ENCODE results near the gene EPB41L1. TPM values are rescaled to one million over a fixed set of nuclear protein-coding genes. Genes with fewer than 3 reads are reported as not detected.

The EPB41L1 gene
- total RNA-seq, 1 experiment from 2014 or later, result 134 TPM

- Histone ChIP-seq H3K9me2 (ENCODE audit: insufficient read depth) (no peaks in the 10 kb centered on the region), H3K36me3 (ENCODE audit: low read depth) (no peaks in the 10 kb centered on the region), H3K27ac (no peak overlapping the region), H2AFZ (no peak overlapping the region), H3K27me3 (ENCODE audit: insufficient read depth, low read depth) (no peaks in the 10 kb centered on the region), H3K79me2 (ENCODE audit: low read depth) (no peaks in the 10 kb centered on the region), H3F3A (ENCODE audit: insufficient read depth, low read depth) (no peaks in the 10 kb centered on the region; the same call in 1 of the 2 replicates), H3K9me3 (ENCODE audit: insufficient read depth, low read depth) (no peaks in the 10 kb centered on the region), H4K20me1 (ENCODE audit: insufficient read depth) (no peaks in the 10 kb centered on the region), H3K4me1 (replicated peaks; ENCODE audit: insufficient read depth) (no peaks in the 10 kb centered on the region), H3K4me2 (no peak overlapping the region), H3K4me3 (no peak overlapping the region)
- DNase-seq, result no peak
- CTCF ChIA-PET, result no interaction called here
- no TSS peak for BruUV-seq (replicated peaks)
- POLR2A ChIA-PET (ENCODE audit: unreplicated experiment), result no interaction called here
- intact Hi-C loops (cut with micrococcal nuclease; ENCODE audit: unreplicated experiment), result loop anchor here (10.0 kb wide), 1 partner anchor 704 kb away; no protein-coding TSS in a partner anchor
- TF ChIP-seq EZH2 (IDR thresholded peaks at IDR 0.05; ENCODE audit: low read depth), result no peak
- no peak for TF ChIP-seq CTCF (conservative IDR thresholded peaks at IDR 0.05)
Measured at GRCh38 chr20:36210436-36211021, 56.0 kb downstream of the EPB41L1 start.

- no peaks in the 10 kb centered on the region; the same call in 1 of the 2 replicates for H3F3A ChIP-seq (ENCODE audit: insufficient read depth, low read depth)
- no peaks in the 10 kb centered on the region for H3K4me1 ChIP-seq (replicated peaks; ENCODE audit: insufficient read depth)
- no peaks in the 10 kb centered on the region for H4K20me1 ChIP-seq (ENCODE audit: insufficient read depth)
- H3K36me3 ChIP-seq (ENCODE audit: low read depth), result no peaks in the 10 kb centered on the region
- BruUV-seq (replicated peaks), result no TSS peak
- no peak overlapping the region for H3K4me3 ChIP-seq
- no peak overlapping the region for H2AFZ ChIP-seq
- H3K9me2 ChIP-seq (ENCODE audit: insufficient read depth), result no peaks in the 10 kb centered on the region
- TF ChIP-seq EZH2 (IDR thresholded peaks at IDR 0.05; ENCODE audit: low read depth) (no peak), CTCF (conservative IDR thresholded peaks at IDR 0.05) (no peak)
- intact Hi-C loops (cut with micrococcal nuclease; ENCODE audit: unreplicated experiment), result loop anchor here (10.0 kb wide), 1 partner anchor 701 kb away; no protein-coding TSS in a partner anchor
- no peaks in the 10 kb centered on the region for H3K79me2 ChIP-seq (ENCODE audit: low read depth)
- no peak for DNase-seq
- no peaks in the 10 kb centered on the region for H3K9me3 ChIP-seq (ENCODE audit: insufficient read depth, low read depth)
- ChIA-PET POLR2A (ENCODE audit: unreplicated experiment) (no interaction called here), CTCF (interaction anchor here (1.0 to 1.3 kb wide), 2 partner anchors 11 kb away, joined by 4 to 10 read pairs; no protein-coding TSS in a partner anchor)
- no peak overlapping the region for H3K4me2 ChIP-seq
- H3K27me3 ChIP-seq (ENCODE audit: insufficient read depth, low read depth), result no peaks in the 10 kb centered on the region
- no peak overlapping the region for H3K27ac ChIP-seq
Measured at GRCh38 chr20:36213362-36213761, 58.8 kb downstream of the EPB41L1 start.

GRCh38 chr20:36214684-36215256 lies 60.2 kb downstream of the EPB41L1 start:
- Histone ChIP-seq H3K4me3 (no peak overlapping the region), H3K4me2 (no peak overlapping the region), H3K9me3 (ENCODE audit: insufficient read depth, low read depth) (no peaks in the 10 kb centered on the region), H3K79me2 (ENCODE audit: low read depth) (no peaks in the 10 kb centered on the region), H3K27ac (no peak overlapping the region), H2AFZ (no peak overlapping the region), H4K20me1 (ENCODE audit: insufficient read depth) (no peaks in the 10 kb centered on the region), H3K27me3 (ENCODE audit: insufficient read depth, low read depth) (no peaks in the 10 kb centered on the region), H3K9me2 (ENCODE audit: insufficient read depth) (no peaks in the 10 kb centered on the region), H3K4me1 (replicated peaks; ENCODE audit: insufficient read depth) (no peaks in the 10 kb centered on the region), H3F3A (ENCODE audit: insufficient read depth, low read depth) (no peaks in the 10 kb centered on the region; the same call in 1 of the 2 replicates), H3K36me3 (ENCODE audit: low read depth) (no peaks in the 10 kb centered on the region)
- intact Hi-C loops (cut with micrococcal nuclease; ENCODE audit: unreplicated experiment), result loop anchor here (2.0 to 10.0 kb wide), 2 partner anchors 224 to 700 kb away; no protein-coding TSS in a partner anchor
- no TSS peak for BruUV-seq (replicated peaks)
- DNase-seq, result no peak
- TF ChIP-seq EZH2 (IDR thresholded peaks at IDR 0.05; ENCODE audit: low read depth), result no peak
- TF ChIP-seq CTCF (conservative IDR thresholded peaks at IDR 0.05), result peak; percentile 72
- ChIA-PET CTCF (interaction anchor here (1.0 kb wide), 1 partner anchor 594 kb away, joined by 3 read pairs; no protein-coding TSS in a partner anchor), POLR2A (ENCODE audit: unreplicated experiment) (no interaction called here)
